SKM-1 (cell line): ENCODE measurements around the gene GAL3ST1.
"Not testable (repeated sequence)": the region's sequence is repeated elsewhere in the genome, so short reads cannot be mapped to it uniquely, and the experiment has no call there.

ENCODE experiments used
- DNase-seq: peaks from one replicate; lab custom pipeline; 2025; ENCODE audit not compliant: unreplicated experiment; lab: John Stamatoyannopoulos, UW

Gene GAL3ST1

GRCh38 chr22:30596886-30597285 is 22.4 kb upstream of the GAL3ST1 start:
- DNase-seq: no peak

- DNase-seq: no peak
Observed at GRCh38 chr22:30596199-30596598, 21.7 kb upstream of the GAL3ST1 start.

GRCh38 chr22:30592360-30592713 is 17.9 kb upstream of the GAL3ST1 start:
- DNase-seq: not testable (repeated sequence)

- DNase-seq: peak; percentile 97
Observed at GRCh38 chr22:30591588-30592359, 17.3 kb upstream of the GAL3ST1 start, which contains the start of gene PES1. Gene PES1 (minus strand): TSS chr22:30591910. CDS start chr22:30591833, 77 bp downstream.

GRCh38 chr22:30591191-30591587 is 16.7 kb upstream of the GAL3ST1 start:
- no peak for DNase-seq

- DNase-seq: no peak
Observed at GRCh38 chr22:30586414-30586813, 11.9 kb upstream of the GAL3ST1 start.

- DNase-seq: no peak
Observed at GRCh38 chr22:30584441-30584840, 10.0 kb upstream of the GAL3ST1 start.

- no peak for DNase-seq
Observed at GRCh38 chr22:30582788-30583545, 8.5 kb upstream of the GAL3ST1 start.

GRCh38 chr22:30582051-30582450 is 7.6 kb upstream of the GAL3ST1 start:
- DNase-seq: no peak

- no peak for DNase-seq
Observed at GRCh38 chr22:30580896-30581295, 6.4 kb upstream of the GAL3ST1 start.

GRCh38 chr22:30578481-30578880 is 4.0 kb upstream of the GAL3ST1 start:
- no peak for DNase-seq

- DNase-seq: no peak
Observed at GRCh38 chr22:30575859-30576258, 1.4 kb upstream of the GAL3ST1 start.

GRCh38 chr22:30574997-30575671 is 669 bp upstream of the GAL3ST1 start:
- no peak for DNase-seq

- no peak for DNase-seq
Observed at GRCh38 chr22:30573594-30574094, 821 bp downstream of the GAL3ST1 start.

GRCh38 chr22:30572840-30573593 is 1.4 kb downstream of the GAL3ST1 start:
- DNase-seq: no peak

GRCh38 chr22:30572210-30572609 is 2.3 kb downstream of the GAL3ST1 start:
- DNase-seq: no peak

- no peak for DNase-seq
Observed at GRCh38 chr22:30569674-30570202, 4.7 kb downstream of the GAL3ST1 start.

GRCh38 chr22:30568137-30568805 is 6.2 kb downstream of the GAL3ST1 start:
- no peak for DNase-seq

- DNase-seq: not testable (repeated sequence)
Observed at GRCh38 chr22:30567277-30567676, 7.2 kb downstream of the GAL3ST1 start.

- DNase-seq: no peak
Observed at GRCh38 chr22:30566125-30566524, 8.3 kb downstream of the GAL3ST1 start.
